ENCODE data around the gene ZNF396.

DNA sequence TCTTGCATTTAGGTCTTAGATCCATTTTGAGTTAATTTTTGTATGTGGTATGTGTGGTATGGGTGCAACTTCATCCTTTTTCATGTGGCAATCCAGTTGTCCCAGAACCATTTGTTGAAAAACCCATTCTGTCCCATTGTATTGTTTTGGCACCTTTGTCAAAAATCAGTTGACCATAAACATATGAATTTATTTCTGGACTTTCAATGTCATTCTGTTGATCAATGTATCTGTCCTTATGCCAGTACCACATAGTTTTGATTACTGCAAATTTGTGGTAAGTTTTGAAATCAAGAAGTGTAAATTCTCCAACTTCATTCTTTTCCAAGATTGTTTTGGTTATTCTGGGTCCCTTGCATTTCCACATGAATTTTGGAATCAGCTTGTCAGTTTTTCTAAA, 16.6 kb upstream of the ZNF396 start:
- TF ChIP-seq, protein P1, sequence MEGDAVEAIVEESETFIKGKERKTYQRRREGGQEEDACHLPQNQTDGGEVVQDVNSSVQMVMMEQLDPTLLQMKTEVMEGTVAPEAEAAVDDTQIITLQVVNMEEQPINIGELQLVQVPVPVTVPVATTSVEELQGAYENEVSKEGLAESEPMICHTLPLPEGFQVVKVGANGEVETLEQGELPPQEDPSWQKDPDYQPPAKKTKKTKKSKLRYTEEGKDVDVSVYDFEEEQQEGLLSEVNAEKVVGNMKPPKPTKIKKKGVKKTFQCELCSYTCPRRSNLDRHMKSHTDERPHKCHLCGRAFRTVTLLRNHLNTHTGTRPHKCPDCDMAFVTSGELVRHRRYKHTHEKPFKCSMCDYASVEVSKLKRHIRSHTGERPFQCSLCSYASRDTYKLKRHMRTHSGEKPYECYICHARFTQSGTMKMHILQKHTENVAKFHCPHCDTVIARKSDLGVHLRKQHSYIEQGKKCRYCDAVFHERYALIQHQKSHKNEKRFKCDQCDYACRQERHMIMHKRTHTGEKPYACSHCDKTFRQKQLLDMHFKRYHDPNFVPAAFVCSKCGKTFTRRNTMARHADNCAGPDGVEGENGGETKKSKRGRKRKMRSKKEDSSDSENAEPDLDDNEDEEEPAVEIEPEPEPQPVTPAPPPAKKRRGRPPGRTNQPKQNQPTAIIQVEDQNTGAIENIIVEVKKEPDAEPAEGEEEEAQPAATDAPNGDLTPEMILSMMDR (IDR thresholded peaks at IDR 0.05): no peak
- no peak for TF ChIP-seq POLR2A (IDR thresholded peaks at IDR 0.05)
